GM21447 (cell line): ENCODE data around the gene ATP8A2.

Experiments used
- ATAC-seq: cut with Tn5 transposase; IDR thresholded peaks from one replicate; pipeline ENCODE4 v1.9.1; 2021; ENCODE audit not compliant: unreplicated experiment

ATP8A2 gene

GRCh38 chr13:26022538-26023292 lies 650.9 kb downstream of the ATP8A2 start:
- no peak for ATAC-seq

- no peak for ATAC-seq
Measured at GRCh38 chr13:26024558-26024957, 652.8 kb downstream of the ATP8A2 start.

DNA sequence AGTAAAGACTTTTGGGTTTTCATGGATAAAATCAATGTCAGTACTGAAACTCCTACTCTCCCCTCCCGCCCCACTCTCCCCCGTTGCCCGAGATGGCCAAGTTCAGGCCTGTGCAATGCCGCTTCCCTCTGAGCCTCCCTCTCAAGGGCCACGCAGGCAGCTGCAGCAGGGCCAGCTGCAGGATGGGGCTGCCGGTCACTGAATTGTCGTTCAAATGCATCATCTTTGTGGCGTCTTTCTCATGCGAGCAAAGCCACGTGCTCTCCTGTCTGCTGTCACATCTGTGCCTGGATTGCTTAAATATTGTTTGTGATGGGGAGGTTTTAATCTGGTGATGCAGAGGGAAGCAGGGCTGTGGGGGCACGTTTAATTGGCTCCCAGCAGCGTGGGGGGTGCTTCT lies 653.4 kb downstream of the ATP8A2 start:
- no peak for ATAC-seq

- ATAC-seq, result no peak
Measured at GRCh38 chr13:26025771-26026170, 654.0 kb downstream of the ATP8A2 start.

DNA sequence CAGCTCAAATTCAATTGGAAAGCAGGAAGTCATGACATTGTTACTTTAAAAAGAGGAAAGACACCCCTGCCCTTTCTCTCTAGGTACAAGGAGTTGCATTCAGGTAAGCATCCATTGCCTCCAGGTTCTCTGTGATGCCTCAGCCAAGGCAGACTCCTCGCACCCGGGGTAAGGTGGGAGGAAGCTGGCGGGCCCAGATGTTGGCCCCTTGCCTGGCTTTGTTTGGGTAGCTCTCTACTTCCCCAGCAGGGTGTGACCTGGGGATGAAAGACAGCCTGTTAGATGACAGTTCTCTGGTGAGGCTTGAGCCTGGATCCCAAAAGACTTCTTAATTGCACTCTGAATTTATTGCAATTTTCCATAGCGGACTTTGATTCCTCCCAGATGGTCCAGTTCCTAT lies 654.4 kb downstream of the ATP8A2 start:
- no peak for ATAC-seq

DNA sequence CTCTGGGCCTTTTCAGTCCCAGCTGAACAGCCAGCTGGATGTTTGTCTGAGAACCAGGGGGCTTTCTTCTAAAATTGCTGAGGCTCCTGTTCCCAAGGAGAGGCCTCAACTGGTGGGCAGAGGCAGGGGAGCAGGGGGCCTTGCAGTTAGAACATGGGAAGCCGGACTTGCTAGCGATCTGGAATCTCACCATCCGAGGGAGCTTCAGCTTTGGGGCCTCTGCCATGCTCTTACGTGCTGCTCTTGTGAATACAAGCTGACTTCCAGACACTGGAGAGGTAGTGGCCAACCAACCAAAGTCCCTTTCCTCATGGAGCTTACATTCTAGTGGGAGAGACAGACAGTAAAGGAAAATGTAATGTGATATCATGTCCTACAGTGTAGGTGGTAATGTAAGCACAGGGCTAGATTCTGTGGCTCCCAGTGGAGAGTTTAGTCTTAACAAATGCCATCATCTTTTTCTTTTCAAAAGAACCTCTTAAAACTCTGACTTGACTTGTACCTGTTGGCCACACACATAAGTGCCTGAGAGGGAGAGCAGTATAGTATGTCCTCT lies 657.9 kb downstream of the ATP8A2 start:
- ATAC-seq, result no peak

GRCh38 chr13:26030331-26030730 lies 658.6 kb downstream of the ATP8A2 start:
- no peak for ATAC-seq

GRCh38 chr13:26034018-26034417 lies 662.2 kb downstream of the ATP8A2 start:
- no peak for ATAC-seq

DNA sequence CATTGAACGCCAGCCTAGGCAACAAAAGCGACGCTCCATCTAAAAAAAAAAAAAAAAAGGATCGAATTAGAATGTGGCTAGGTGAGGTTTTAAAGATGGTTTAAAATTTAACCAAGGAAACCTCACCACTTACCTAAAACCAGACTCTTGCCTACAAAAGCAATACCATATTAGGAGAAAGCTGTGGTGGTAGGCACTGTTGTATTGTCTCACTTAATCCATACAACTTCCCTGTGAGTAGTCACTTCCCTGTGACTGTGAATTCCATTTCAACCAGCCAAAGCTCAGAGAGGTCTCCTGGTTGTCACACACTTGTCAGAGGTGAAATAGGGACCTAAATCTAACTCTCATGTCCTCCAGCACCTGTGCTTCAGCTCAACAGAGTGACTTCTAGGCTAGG lies 664.6 kb downstream of the ATP8A2 start:
- ATAC-seq, result no peak

GRCh38 chr13:26037302-26037701 lies 665.5 kb downstream of the ATP8A2 start:
- ATAC-seq, result no peak

GRCh38 chr13:26038931-26039475 lies 667.2 kb downstream of the ATP8A2 start:
- no peak for ATAC-seq

DNA sequence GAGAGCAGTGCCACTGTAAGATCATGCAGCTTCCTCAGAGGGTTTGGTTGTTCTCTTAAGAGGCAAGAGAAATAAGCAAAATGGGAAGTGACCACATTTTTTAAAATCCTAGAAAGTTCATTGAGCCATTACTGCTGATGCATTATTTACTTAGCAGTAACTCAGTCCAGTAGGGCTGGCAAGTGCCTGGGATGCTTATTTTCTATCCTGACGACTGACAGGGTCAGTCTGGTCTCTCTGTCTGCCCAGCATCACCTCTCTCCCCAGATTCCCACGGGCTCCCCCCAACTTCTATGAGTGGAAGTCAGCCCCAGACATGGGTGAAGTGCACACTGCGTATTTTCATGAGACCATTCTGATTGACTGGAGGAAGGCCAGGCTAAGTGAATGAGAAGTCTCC lies 669.7 kb downstream of the ATP8A2 start:
- ATAC-seq, result no peak

GRCh38 chr13:26042785-26043184 lies 671.0 kb downstream of the ATP8A2 start:
- ATAC-seq, result no peak

- ATAC-seq, result no peak
Measured at GRCh38 chr13:26045142-26045541, 673.4 kb downstream of the ATP8A2 start.

GRCh38 chr13:26046639-26047038 lies 674.9 kb downstream of the ATP8A2 start:
- no peak for ATAC-seq

DNA sequence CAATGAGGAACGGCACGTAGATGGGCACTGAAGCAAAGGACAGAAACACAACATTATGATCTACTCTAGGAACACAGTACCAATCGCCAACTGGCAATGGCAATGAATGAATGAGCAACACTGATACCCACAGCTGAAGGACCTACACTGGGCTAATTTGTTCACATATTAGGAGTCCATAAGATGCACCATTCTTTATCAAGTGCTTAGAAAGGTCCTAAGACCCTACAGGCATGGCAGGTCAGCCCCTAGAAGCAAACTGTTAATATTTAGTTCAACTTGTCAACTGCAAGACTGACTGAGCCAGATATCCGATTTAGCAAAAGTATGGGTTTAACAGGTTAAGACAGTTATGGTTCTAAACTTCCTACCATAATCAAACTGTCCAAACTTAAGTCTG lies 675.3 kb downstream of the ATP8A2 start:
- no peak for ATAC-seq

DNA sequence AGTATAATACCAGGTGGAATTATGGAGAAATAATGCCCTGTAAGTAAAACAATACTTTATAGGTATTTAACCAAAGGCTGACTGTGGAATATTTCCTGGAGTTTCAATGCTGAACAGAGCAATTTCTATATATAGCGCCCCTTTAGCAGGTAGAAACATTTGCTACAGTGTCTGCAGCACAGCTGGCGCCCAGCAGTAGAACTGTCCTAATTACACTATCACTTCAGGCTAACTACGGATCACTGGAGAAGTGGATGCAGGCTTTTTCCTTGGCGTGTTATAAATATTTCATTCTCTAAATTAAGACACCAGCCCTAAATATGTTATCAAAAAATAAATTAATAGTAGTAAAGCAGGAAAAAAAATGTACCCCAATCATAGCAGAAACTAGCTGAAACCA lies 677.0 kb downstream of the ATP8A2 start:
- no peak for ATAC-seq

- ATAC-seq, result no peak
Measured at GRCh38 chr13:26050568-26051230, 678.9 kb downstream of the ATP8A2 start.

DNA sequence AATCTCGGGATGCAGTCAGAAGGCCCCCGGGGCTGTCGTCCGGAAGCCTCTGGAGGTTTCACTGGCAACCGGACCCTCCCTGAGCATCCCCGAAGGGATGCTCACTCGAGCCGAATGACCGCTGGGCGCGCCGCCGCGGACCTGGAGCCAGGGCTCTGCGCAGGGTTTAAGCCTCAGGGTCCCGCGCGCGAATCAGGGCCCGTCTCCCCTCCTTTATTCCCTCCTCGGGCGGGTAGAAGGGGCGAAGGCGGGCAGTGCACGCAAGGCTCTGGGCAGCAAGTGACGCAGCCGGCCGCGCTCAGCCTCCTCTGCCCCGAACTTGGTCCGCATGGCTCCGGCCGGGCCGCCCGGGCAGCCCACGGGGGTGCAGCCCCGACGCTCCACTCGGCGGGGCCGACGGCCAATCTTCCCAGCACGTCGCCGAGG lies 679.5 kb downstream of the ATP8A2 start:
- no peak for ATAC-seq

GRCh38 chr13:26051657-26052311 lies 680.0 kb downstream of the ATP8A2 start, which contains the start of gene SHISA2:
TSS of gene SHISA2 (minus strand) at chr13:26052016. CDS start at chr13:26050975, 1,041 bp downstream.
- no peak for ATAC-seq

GRCh38 chr13:26052337-26052736 lies 680.6 kb downstream of the ATP8A2 start:
- no peak for ATAC-seq
